RWPE1 (cell line): ENCODE data around the gene RASAL2.

ENCODE experiments used
- CTCF ChIA-PET: fragments of 350-600 bp; sonication (Branson Sonifier 250); formaldehyde crosslinking; extraction: SDS; loops from one replicate; lab custom pipeline; 2021; lab: Yijun Ruan, JAX
- POLR2A ChIA-PET: fragments of 400-600 bp; formaldehyde crosslinking; extraction: SDS; loops from one replicate; lab custom pipeline; 2020; ENCODE audit warnings: antibody characterized with exemption; ENCODE audit not compliant: low non-redundant PET; lab: Yijun Ruan, JAX
- DNase-seq: peaks from one replicate; pipeline ENCODE4 v3.0.0; 2012; ENCODE audit warnings: low spot score
- H3K27ac ChIP-seq: fragments of 450-650 bp; 2 replicates; pipeline ENCODE4 v1.5.1; 2017
- CTCF ChIP-seq: fragments of 450-650 bp; conservative IDR thresholded peaks from 2 replicates; pipeline ENCODE4 v1.5.1; 2017; ENCODE audit warnings: low read depth, mild to moderate bottlenecking

The RASAL2 gene

GRCh38 chr1:178258536-178258935, 164.6 kb downstream of the RASAL2 start:
- TF ChIP-seq CTCF: no peak
- H3K27ac ChIP-seq: no peak overlapping the region
- POLR2A ChIA-PET: no interaction called here
- CTCF ChIA-PET: no interaction called here
- no peak for DNase-seq

GRCh38 chr1:178262120-178262500, 168.2 kb downstream of the RASAL2 start:
- ChIA-PET POLR2A (no interaction called here), CTCF (interaction anchor here (0.6 kb wide), 1 partner anchor 212 kb away, joined by 6 read pairs; no protein-coding TSS in a partner anchor)
- DNase-seq: peak; percentile 32
- no peak overlapping the region for H3K27ac ChIP-seq
- no peak for TF ChIP-seq CTCF

- H3K27ac ChIP-seq: no peak overlapping the region
- POLR2A ChIA-PET: no interaction called here
- no peak for TF ChIP-seq CTCF
- no peak for DNase-seq
- CTCF ChIA-PET: interaction anchor here (0.8 kb wide), 1 partner anchor 47 kb away, joined by 4 read pairs; no protein-coding TSS in a partner anchor
Observed at GRCh38 chr1:178263341-178263740, 169.4 kb downstream of the RASAL2 start.

GRCh38 chr1:178266113-178266512, 172.2 kb downstream of the RASAL2 start:
- ChIA-PET POLR2A (no interaction called here), CTCF (interaction anchor here (0.5 to 0.6 kb wide), 2 partner anchors 266 to 324 kb away, joined by 3 read pairs; no protein-coding TSS in a partner anchor)
- TF ChIP-seq CTCF: no peak
- no peak overlapping the region for H3K27ac ChIP-seq
- DNase-seq: no peak

- ChIA-PET POLR2A (no interaction called here), CTCF (interaction anchor here (0.6 kb wide), 1 partner anchor 325 kb away, joined by 3 read pairs; no protein-coding TSS in a partner anchor)
- H3K27ac ChIP-seq: no peak overlapping the region
- TF ChIP-seq CTCF: no peak
- DNase-seq: no peak
Observed at GRCh38 chr1:178266619-178267066, 172.7 kb downstream of the RASAL2 start.

- DNase-seq: peak; percentile 47
- H3K27ac ChIP-seq: peak overlapping the region; percentile 83
- no peak for TF ChIP-seq CTCF
- ChIA-PET CTCF (interaction anchor here (0.6 kb wide), 1 partner anchor 654 kb away, joined by 3 read pairs; no protein-coding TSS in a partner anchor), POLR2A (no interaction called here)
Observed at GRCh38 chr1:178267646-178268094, 173.8 kb downstream of the RASAL2 start.
